OCI-LY3 (cell line): ENCODE data around the gene PXDC1.

ENCODE experiments used
- CTCF ChIP-seq: fragments of 200-600, 300-600 bp; sonication (generic); IDR thresholded peaks from 2 replicates; pipeline ENCODE4 v1.5.1; 2014; ENCODE audit warnings: antibody characterized with exemption, low read length, low read depth
- EZH2phosphoT487 ChIP-seq: fragments of 200-600 bp; shearing (Covaris generic); IDR thresholded peaks from 2 replicates; pipeline ENCODE4 v1.6.1; 2018; ENCODE audit warnings: antibody characterized with exemption, mixed run types, low read depth

GRCh38 chr6:3794092-3794491 is 42.6 kb upstream of the PXDC1 start:
- TF ChIP-seq CTCF (no peak), EZH2phosphoT487 (no peak)
